SK-N-MC (cell line): Measurements from ENCODE around the gene RING1.

Experiments
- EZH2 ChIP-seq: fragments of 200-600 bp; sonication (generic); IDR thresholded peaks from one replicate; pipeline ENCODE4 v1.6.1; 2017; ENCODE audit warnings: antibody characterized with exemption
- FOXP2 ChIP-seq: optimal IDR thresholded peaks from 2 replicates; pipeline ENCODE3; 2011; ENCODE audit warnings: mild to moderate bottlenecking, moderate library complexity; ENCODE audit not compliant: insufficient read depth; ENCODE audit errors: extremely low read length, control extremely low read depth
- POLR2AphosphoS5 ChIP-seq: IDR thresholded peaks from 2 replicates; pipeline ENCODE4 v1.6.1; 2012; ENCODE audit warnings: mild to moderate bottlenecking, low read depth, low read length, borderline replicate concordance

GRCh38 chr6:33189625-33190448 lies 18.5 kb upstream of the RING1 start:
- no peak for TF ChIP-seq POLR2AphosphoS5
- no peak for TF ChIP-seq EZH2
- TF ChIP-seq FOXP2 = no peak
